22Rv1 (cell line): ENCODE measurements around the gene TLX2.

ENCODE experiments used
- H3K27ac ChIP-seq: fragments of 450-650 bp; 2 replicates; pipeline ENCODE4 v1.5.1; 2017
- CTCF ChIP-seq: fragments of 450-650 bp; IDR thresholded peaks from 2 replicates; pipeline ENCODE4 v1.5.1; 2017; ENCODE audit warnings: mild to moderate bottlenecking
- ZFX ChIP-seq: fragments of 450-650 bp; IDR thresholded peaks from 2 replicates; pipeline ENCODE4 v1.6.1; 2017; ENCODE audit warnings: antibody characterized with exemption, borderline replicate concordance

Gene TLX2

DNA sequence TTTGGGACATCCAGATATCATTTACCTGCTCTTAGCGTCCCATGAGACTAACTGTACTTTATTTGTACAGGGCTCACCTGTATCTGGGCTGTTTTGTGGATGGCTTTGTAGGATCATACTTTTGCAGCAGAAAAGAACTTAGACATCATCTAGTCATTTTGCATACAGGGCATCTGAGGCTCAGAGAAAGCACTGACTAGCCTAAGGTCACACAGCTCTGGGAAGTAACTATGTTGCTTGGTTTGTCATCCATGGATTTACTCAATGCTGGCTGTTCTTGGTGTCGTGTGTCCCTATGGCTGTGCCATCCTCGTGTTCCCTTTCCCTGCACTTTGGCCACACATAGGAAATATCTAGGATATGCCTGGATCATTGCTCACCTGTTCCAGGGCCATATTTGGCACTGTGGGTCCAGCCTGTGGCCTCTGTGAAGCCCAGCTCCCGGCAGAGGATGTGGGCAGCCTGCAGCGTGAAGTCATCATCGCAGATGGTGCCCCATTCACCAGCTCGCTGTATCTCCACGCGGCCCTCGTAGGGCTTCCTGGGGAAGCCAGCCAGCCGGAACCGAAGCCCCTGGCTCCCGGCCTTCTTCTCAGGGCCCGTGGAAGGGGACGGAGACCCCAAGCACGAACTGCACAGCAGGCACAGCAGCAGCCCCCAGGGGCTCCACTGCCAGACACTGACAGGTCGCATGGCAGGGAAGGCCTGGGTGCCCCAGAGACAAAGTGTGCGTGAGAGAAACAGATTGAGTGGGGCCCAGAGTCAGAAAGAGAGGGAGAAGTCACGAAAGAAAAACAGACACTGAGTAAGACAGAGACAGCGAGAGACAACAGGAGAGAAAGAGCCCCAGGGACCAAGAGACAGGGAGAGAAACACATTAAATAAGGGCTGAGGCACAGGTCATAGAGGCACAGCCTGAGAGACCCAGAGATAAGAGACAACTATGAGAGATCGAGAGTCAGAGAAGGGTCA lies 38.0 kb downstream of the TLX2 start:
- no peak overlapping the region for H3K27ac ChIP-seq
- TF ChIP-seq CTCF, result no peak
- TF ChIP-seq ZFX, result no peak

- H3K27ac ChIP-seq, result peak overlapping the region; percentile 52
- TF ChIP-seq ZFX (no peak), CTCF (no peak)
These were observed 38.9 kb downstream of the TLX2 start for GRCh38 chr2:74552914-74553811.

DNA sequence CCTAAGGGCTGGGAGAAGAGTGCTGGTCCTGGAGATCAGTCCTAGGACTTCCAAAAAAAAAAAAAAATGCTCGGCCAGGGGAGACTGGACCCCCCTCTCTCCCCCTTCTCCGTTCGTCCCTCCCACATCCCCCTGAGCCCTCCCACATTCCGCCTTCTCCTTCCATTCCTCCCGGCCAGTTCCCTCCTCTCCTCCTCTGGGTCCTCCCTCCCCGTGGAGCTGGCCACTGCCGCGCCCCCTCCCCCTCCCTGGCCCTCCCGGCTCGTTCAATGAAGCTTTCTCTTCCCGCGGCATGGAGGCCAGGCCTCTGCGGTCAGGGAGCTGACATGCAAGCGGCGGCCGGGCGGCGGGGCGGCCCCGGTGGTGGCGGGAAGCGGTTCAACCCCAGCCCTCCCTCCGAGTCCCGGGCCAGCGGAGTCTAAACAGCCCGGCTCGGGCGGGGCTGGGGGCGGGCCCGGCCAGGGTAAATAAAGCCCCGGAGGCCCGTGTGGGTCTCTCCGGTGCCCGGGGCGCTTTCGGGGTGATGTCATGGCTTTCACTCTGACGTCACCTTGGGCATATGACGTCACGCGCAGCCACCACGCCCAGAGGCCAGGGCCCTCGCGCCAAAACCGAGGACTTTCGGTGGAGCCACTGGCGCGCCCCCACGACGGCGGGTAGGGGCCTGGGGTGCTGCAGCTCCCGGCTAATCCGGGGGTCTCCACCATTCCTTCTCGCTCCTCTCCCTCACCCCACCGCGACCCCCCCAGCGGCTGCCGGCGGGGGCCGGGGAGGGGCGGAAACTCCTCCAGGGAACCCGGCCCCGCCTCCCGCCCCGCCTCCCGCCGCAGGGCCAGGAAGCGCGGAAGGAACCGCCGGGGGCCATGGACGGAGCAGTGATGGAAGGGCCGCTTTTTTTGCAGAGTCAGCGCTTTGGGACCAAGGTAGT lies 39.9 kb downstream of the TLX2 start, which contains the start of the genes DOK1 and LOXL3:
TSS of gene DOK1 (plus strand) at position 829 of the 928 bp plus-strand sequence. CDS start at position 864, 35 bp downstream.
TSS of gene LOXL3 (minus strand) at position 51 of the 928 bp plus-strand sequence. CDS start 1,308 bp downstream, outside the sequence.
- no peak for TF ChIP-seq CTCF
- TF ChIP-seq ZFX, result no peak
- peak within 1 kb of the TSS; percentile 52 for H3K27ac ChIP-seq

- TF ChIP-seq CTCF (no peak), ZFX (no peak)
- peak overlapping the region; percentile 52; the same call in 1 of the 2 replicates for H3K27ac ChIP-seq
These were observed 40.7 kb downstream of the TLX2 start for GRCh38 chr2:74554820-74555531.

GRCh38 chr2:74555610-74556103 lies 41.4 kb downstream of the TLX2 start:
- TF ChIP-seq ZFX, result no peak
- TF ChIP-seq CTCF, result no peak
- H3K27ac ChIP-seq, result no peak overlapping the region

DNA sequence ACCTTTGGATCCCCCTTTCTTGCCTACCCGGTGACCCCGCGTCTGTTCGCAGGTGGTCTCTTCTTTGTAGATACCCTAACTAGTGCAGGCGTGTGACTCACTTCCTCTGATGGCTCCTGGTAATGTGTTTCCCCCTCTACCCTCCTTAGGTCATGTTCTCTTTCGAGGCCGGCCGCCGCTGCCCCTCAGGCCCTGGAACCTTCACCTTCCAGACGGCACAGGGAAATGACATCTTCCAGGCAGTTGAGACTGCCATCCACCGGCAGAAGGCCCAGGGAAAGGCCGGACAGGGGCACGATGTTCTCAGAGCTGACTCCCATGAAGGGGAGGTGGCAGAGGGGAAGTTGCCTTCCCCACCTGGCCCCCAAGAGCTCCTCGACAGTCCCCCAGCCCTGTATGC lies 41.9 kb downstream of the TLX2 start:
- no peak overlapping the region for H3K27ac ChIP-seq
- TF ChIP-seq ZFX, result no peak
- TF ChIP-seq CTCF, result no peak
